SK-N-MC (cell line): ENCODE results near the gene COPE.

Experiments
- EZH2 ChIP-seq: fragments of 200-600 bp; sonication (generic); IDR thresholded peaks from one replicate; pipeline ENCODE4 v1.6.1; 2017; ENCODE audit warnings: antibody characterized with exemption
- FOXP2 ChIP-seq: optimal IDR thresholded peaks from 2 replicates; pipeline ENCODE3; 2011; ENCODE audit warnings: mild to moderate bottlenecking, moderate library complexity; ENCODE audit not compliant: insufficient read depth; ENCODE audit errors: extremely low read length, control extremely low read depth
- POLR2AphosphoS5 ChIP-seq: IDR thresholded peaks from 2 replicates; pipeline ENCODE4 v1.6.1; 2012; ENCODE audit warnings: mild to moderate bottlenecking, low read depth, low read length, borderline replicate concordance

GRCh38 chr19:18896421-18896841 is 22.8 kb downstream of the COPE start:
- TF ChIP-seq EZH2 (no peak), POLR2AphosphoS5 (no peak), FOXP2 (no peak)
